ENCODE data around the gene PEX26. TPM values are rescaled to one million over a fixed set of nuclear protein-coding genes. Genes with fewer than 3 reads are reported as not detected.

The PEX26 gene
- total RNA-seq, 2 experiments from 2014 or later: 57.8 to 59.7 TPM

GRCh38 chr22:18087350-18087855 is 9.6 kb downstream of the PEX26 start:
- intact Hi-C loops (cut with micrococcal nuclease): no loop called here
- CTCF ChIA-PET: interaction anchor here (1.4 to 1.9 kb wide), 2 partner anchors 8 to 9 kb away, joined by 3 to 7 read pairs; partner anchors contain the start of gene PEX26
- H3K27me3 Mint-ChIP-seq: no peaks in the 10 kb centered on the region
- no peaks in the 10 kb centered on the region for H3K9me3 Mint-ChIP-seq
- TF ChIP-seq, protein P1, sequence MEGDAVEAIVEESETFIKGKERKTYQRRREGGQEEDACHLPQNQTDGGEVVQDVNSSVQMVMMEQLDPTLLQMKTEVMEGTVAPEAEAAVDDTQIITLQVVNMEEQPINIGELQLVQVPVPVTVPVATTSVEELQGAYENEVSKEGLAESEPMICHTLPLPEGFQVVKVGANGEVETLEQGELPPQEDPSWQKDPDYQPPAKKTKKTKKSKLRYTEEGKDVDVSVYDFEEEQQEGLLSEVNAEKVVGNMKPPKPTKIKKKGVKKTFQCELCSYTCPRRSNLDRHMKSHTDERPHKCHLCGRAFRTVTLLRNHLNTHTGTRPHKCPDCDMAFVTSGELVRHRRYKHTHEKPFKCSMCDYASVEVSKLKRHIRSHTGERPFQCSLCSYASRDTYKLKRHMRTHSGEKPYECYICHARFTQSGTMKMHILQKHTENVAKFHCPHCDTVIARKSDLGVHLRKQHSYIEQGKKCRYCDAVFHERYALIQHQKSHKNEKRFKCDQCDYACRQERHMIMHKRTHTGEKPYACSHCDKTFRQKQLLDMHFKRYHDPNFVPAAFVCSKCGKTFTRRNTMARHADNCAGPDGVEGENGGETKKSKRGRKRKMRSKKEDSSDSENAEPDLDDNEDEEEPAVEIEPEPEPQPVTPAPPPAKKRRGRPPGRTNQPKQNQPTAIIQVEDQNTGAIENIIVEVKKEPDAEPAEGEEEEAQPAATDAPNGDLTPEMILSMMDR (IDR thresholded peaks at IDR 0.05): no peak
- ATAC-seq: no peak
- POLR2A ChIA-PET: interaction anchor here (1.4 to 1.6 kb wide), 2 partner anchors 8 to 10 kb away, joined by 3 to 6 read pairs; partner anchors contain the start of gene PEX26
- peaks cover 30% of the 10 kb centered on the region for H3K4me1 Mint-ChIP-seq (ENCODE audit: low read depth)
- H3K27ac Mint-ChIP-seq: no peak overlapping the region
- H3K36me3 Mint-ChIP-seq (ENCODE audit: low read depth): peaks cover 54% of the 10 kb centered on the region
- no peak for DNase-seq
- no peak overlapping the region for H3K4me3 Mint-ChIP-seq

DNA sequence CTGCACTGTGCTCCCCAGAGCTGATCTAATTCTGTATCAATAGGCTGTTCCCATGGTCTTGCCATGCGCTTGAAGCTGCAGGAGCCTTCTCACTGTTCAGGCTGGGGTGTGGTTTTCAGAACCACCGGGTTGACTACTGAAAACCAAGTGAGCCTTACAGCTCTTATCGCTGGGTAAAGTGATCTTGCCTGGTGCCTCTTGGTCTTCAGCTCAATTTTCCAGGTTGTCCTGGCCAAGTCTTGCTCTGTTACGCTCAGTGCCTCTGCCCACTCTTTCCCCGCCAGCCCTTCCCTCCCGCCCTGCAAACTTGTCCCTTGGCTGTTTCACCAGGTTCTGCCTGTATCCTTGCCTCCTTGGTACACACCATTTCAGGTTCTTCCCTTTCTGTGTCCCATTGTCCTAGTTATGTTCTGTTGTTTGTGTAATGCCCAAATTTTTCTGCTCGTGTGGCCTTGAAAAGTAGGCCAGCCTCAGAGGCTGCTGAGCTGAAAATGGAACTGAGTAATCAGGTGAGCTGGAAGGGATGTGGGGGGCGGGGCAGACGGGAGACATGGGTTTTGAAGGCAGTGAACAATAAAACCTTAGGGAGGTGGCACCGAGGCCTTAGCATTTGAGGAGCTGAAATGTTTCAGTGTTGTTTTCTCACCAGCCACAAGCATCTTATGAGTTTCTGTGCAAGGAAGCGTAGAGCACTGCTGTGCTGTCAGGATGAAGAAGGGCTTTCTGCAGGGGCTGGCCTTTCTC is 11.2 kb downstream of the PEX26 start:
- DNase-seq (no peak), ATAC-seq (no peak)
- Mint-ChIP-seq H3K36me3 (ENCODE audit: low read depth) (peaks cover 48% of the 10 kb centered on the region), H3K4me1 (ENCODE audit: low read depth) (peaks cover 20% of the 10 kb centered on the region), H3K9me3 (no peaks in the 10 kb centered on the region), H3K27me3 (no peaks in the 10 kb centered on the region), H3K4me3 (no peak overlapping the region), H3K27ac (no peak overlapping the region)
- TF ChIP-seq, protein P1 (IDR thresholded peaks at IDR 0.05): no peak
- POLR2A ChIA-PET: interaction anchor here (0.9 to 2.5 kb wide), 4 partner anchors 9 to 20 kb away, joined by 3 to 13 read pairs (median 3); no protein-coding TSS in a partner anchor
- intact Hi-C loops (cut with micrococcal nuclease): no loop called here
- CTCF ChIA-PET: interaction anchor here (1.4 kb wide), 2 partner anchors 10 to 259 kb away, joined by 3 read pairs; no protein-coding TSS in a partner anchor

- peaks cover 46% of the 10 kb centered on the region for H3K36me3 Mint-ChIP-seq (ENCODE audit: low read depth)
- H3K9me3 Mint-ChIP-seq: no peaks in the 10 kb centered on the region
- POLR2A ChIA-PET: interaction anchor here (0.7 to 2.5 kb wide), 4 partner anchors 10 to 317 kb away, joined by 3 to 13 read pairs (median 4); partner anchors contain the start of gene PEX26
Measured at GRCh38 chr22:18090286-18090685, 12.5 kb downstream of the PEX26 start.

DNA sequence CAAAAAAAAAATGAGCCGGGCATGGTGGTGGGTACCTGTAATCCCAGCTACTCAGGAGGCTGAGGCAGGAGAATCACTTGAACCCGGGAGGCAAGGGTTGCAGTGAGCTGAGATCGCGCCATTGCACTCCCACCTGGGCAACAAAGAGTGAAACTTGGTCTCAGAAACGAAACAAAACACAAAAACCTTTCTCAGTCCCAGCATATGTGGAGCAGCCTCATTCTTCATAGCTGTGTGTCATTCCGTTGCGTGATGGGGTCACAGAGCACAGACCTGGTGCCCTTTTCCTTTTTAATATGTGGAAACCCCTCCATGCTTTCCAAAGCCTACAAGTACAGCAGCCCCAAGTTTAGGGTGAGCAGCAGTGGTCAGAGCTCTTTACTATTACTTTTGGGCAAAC is 13.7 kb downstream of the PEX26 start:
- CTCF ChIA-PET: interaction anchor here (1.2 to 1.6 kb wide), 2 partner anchors 12 kb away, joined by 3 to 4 read pairs; no protein-coding TSS in a partner anchor
- Mint-ChIP-seq H3K27ac (peak overlapping the region; percentile 5), H3K27me3 (no peaks in the 10 kb centered on the region), H3K4me3 (no peak overlapping the region), H3K4me1 (ENCODE audit: low read depth) (peaks cover 23% of the 10 kb centered on the region), H3K36me3 (ENCODE audit: low read depth) (peaks cover 48% of the 10 kb centered on the region), H3K9me3 (no peaks in the 10 kb centered on the region)
- TF ChIP-seq, protein P1 (IDR thresholded peaks at IDR 0.05): no peak
- DNase-seq (no peak), ATAC-seq (peak; percentile 37)
- intact Hi-C loops (cut with micrococcal nuclease): no loop called here
- POLR2A ChIA-PET: interaction anchor here (0.9 kb wide), 1 partner anchor 12 kb away, joined by 5 read pairs; no protein-coding TSS in a partner anchor

More at GRCh38 chr22:18090286-18090685, 12.5 kb downstream of the PEX26 start:
- H3K27me3 Mint-ChIP-seq: no peaks in the 10 kb centered on the region
- ATAC-seq (no peak), DNase-seq (no peak)
- peaks cover 20% of the 10 kb centered on the region for H3K4me1 Mint-ChIP-seq (ENCODE audit: low read depth)
- H3K27ac Mint-ChIP-seq: no peak overlapping the region
- TF ChIP-seq, protein P1 (IDR thresholded peaks at IDR 0.05): no peak
- intact Hi-C loops (cut with micrococcal nuclease): no loop called here
- CTCF ChIA-PET: interaction anchor here (1.2 kb wide), 1 partner anchor 11 kb away, joined by 3 read pairs; no protein-coding TSS in a partner anchor
- H3K4me3 Mint-ChIP-seq: no peak overlapping the region

All from activated CD8-positive, alpha-beta T cell treated with anti-CD3 and anti-CD28 coated beads for 36 hours (primary cell).